Stimulated activated CD8-positive, alpha-beta memory T cell treated with anti-CD3 and anti-CD28 coated beads, Interleukin-15, amount 100 ng/mL, for 4 hours (primary cell): ENCODE measurements around the gene CNOT1.
A peak's percentile ranks its signal among the peaks of the same experiment; 100 is the strongest.

Source experiments
- DNase-seq, 2 donors: peaks; one replicate each; pipeline ENCODE4 v3.0.0-alpha.2; 2020; ENCODE audit warnings: low read depth in 2 of 2

Gene CNOT1

GRCh38 chr16:58487566-58488351 is 141.9 kb downstream of the CNOT1 start:
- peak in 1 of 2 donors; percentile 22 for DNase-seq

DNA sequence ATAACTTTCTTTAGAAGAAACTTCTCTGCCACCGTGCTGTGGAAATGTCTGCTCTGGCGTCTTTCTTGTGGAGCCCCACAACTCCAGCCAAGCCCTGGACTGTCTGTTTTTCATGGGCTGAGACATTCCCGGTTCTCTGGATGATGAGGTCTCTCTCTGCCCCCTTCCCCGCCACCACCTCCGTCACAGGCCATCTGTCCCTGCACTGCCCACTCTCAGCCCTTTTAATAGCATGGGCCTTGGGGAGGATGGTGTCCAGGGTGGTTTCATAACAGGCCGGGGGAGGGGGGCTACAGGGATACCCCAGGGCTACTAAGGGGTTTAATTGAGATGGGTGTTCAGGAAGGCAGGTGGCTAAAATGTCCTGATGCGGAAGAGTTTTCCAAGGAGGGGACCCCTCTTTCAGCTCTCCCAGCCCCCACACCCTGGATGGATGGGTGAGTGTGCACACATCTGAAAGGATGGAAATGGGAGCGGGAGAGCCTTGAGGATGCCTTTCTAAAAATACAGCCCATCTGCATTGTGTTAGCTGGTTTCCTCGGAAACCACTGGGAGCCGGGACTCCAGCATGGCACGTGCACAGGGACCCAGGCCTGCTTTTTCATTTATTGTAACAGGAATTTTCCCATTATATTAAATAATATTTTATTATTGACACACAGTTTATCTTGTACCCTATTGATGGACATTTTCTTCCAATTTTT is 144.3 kb downstream of the CNOT1 start:
- DNase-seq = no peak

GRCh38 chr16:58481931-58482330 is 147.7 kb downstream of the CNOT1 start:
- DNase-seq = no peak

- DNase-seq = no peak
Measured at GRCh38 chr16:58481226-58481869, 148.3 kb downstream of the CNOT1 start.

GRCh38 chr16:58478427-58478826 is 151.2 kb downstream of the CNOT1 start:
- DNase-seq = no peak

DNA sequence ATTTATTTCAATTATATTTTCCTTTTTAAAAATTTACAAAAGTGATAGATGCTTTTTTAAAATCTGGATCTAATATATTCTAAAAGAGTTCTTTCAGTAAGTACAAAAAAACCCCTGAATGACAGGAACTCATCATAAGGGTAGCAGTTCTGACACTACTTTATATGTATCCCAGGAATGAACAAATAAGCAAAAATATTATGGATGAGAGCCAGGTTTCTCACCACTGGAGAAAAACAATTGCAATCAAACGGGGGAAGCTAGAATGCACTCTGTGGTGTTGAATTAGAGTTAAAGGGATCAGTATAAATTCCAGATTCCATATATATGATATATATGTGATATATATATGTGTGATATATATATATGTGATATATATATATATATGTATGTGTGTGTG is 152.8 kb downstream of the CNOT1 start:
- no peak for DNase-seq

DNA sequence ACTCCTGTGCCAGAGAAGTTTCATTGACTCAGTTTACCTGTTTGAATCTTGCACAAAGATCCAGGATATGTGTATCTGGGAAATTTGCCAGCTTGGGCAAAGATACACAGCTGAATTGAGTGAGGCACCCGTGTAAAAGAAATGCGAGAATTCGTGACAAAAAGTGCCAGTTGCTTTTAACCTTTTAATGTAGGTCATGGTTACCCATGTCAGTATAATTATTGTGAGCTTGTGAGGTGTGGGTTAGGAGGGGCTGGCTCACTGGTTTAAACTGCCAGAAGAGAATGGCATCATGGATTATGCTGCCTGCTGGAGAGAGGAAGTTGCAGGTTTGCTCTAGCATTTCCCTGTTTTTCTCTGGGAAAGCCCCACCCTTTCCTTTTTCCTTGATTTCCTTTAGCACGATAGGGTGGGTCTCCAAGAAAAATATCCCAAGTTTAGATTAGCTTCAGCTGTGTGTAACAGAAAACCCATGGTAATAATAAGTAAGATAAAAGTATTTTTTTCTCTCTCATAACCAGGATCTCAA is 154.5 kb downstream of the CNOT1 start:
- no peak for DNase-seq

- no peak for DNase-seq
Measured at GRCh38 chr16:58474296-58474695, 155.3 kb downstream of the CNOT1 start.

DNA sequence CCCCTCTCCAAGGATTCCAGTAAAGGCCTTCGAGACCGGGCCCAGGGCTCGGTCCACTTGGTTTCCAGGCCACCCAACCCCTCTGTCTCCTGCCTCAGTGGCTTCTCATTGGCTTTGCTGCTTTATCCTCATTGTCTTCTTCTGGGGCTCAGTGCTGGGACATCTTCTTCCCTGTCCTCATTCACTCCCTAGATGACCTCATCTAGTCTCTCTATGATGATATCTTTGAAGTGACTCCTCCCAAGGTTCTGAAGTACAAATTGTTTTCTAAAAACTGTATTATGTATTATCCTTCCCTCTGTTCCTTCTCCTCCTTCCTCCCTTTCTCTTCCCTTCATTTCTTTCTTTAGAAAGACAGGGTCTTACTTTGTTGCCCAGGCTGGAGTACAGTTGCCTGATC is 156.8 kb downstream of the CNOT1 start:
- no peak for DNase-seq

- DNase-seq = no peak
Measured at GRCh38 chr16:58472266-58472665, 157.4 kb downstream of the CNOT1 start.

DNA sequence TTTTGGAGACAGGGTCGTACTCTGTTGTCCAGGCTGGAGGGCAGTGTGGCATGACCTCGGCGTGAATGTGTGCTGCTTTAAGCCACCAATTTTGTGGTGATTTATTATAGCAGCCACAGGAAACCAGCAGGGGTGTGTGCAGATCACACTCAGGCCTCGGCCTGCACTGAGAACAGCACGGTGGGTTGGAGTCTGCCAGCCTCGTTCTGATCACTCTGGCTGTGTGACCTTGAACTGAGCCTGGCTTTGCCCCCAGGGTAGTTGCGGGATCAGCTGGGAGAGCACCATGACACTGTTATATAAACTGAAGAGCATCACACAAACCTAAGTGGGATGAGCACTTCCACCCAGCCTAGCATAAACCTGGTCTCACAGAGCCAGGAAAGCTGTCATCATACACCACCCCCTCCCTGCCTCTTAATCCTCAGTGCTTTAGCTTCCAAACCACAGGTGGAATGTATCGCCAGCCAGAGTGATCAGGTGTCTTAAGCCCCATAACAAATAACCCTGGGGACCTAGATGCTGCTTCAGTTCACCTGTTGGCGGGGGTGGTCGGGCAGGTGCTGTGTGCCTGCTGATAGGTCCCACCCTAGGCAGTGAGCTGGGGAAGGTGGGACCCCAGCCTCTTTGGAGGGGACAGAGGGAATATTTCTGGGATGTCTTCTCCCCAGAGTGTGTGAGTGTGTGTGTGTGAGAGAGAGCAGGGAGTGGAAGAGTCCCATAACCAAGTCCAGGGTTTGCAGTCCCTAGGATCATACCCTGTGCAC is 158.2 kb downstream of the CNOT1 start:
- no peak for DNase-seq
